Esophagus (tissue), 2 donors: ENCODE data around the gene CACNA2D1. TPM values are rescaled to one million over a fixed set of nuclear protein-coding genes. Genes with fewer than 3 reads are reported as not detected.

Experiments
- H3K27ac ChIP-seq, 2 donors: one replicate each; pipeline ENCODE4 v1.5.1; 2013; ENCODE audit warnings: low read depth in 2 of 2, mild to moderate bottlenecking in 2 of 2, inconsistent platforms in 1 of 2, low read length in 1 of 2, moderate library complexity in 1 of 2
- H3K27me3 ChIP-seq, 2 donors: one replicate each; pipeline ENCODE4 v1.6.1; 2013; ENCODE audit warnings: low read length in 2 of 2, control low read depth in 1 of 2, mild to moderate bottlenecking in 1 of 2; ENCODE audit not compliant: insufficient read depth in 2 of 2, control insufficient read depth in 1 of 2
- H3K36me3 ChIP-seq, 2 donors: one replicate each; pipeline ENCODE4 v1.6.1; 2013; ENCODE audit warnings: low read length in 1 of 2; ENCODE audit not compliant: control insufficient read depth in 2 of 2, insufficient read depth in 2 of 2
- H3K4me1 ChIP-seq, 2 donors: one replicate each; pipeline ENCODE4 v1.6.1; 2013; ENCODE audit warnings: low read length in 1 of 2; ENCODE audit not compliant: control insufficient read depth in 2 of 2, insufficient read depth in 2 of 2
- H3K4me3 ChIP-seq, 2 donors: one replicate each; pipeline ENCODE4 v1.5.1; 2013; ENCODE audit warnings: low read length in 2 of 2, mild to moderate bottlenecking in 2 of 2, low read depth in 1 of 2, moderate library complexity in 1 of 2
- H3K9me3 ChIP-seq, 2 donors: one replicate each; pipeline ENCODE4 v1.6.1; 2013; ENCODE audit warnings: mild to moderate bottlenecking in 2 of 2, low read depth in 1 of 2, low read length in 1 of 2, moderate library complexity in 1 of 2; ENCODE audit not compliant: control insufficient read depth in 2 of 2, insufficient read depth in 1 of 2
- WGBS, 2 donors: extraction: QIAGEN DNeasy Blood & Tissue Kit; methylation state at CpG; one replicate each; pipeline ENCODE4 v1.1.7; 2013; 5-methylcytosine and 5-hydroxymethylcytosine counted together
- polyA plus RNA-seq, 2 donors: library from polyadenylated mRNA; stranded (reverse); fragments of 200-250 nt; gene quantifications; one replicate each; pipeline ENCODE4 v1.2.3, GENCODE V29; 2013
- donor health status: healthy with polysubstance abuse.
- donor health status: Bipolar disorder and iron deficiency.

Gene CACNA2D1
- polyA plus RNA-seq, 2 donors: 0.90 to 1.3 TPM

GRCh38 chr7:81957517-81957916 is 486.1 kb downstream of the CACNA2D1 start:
- H3K27me3 ChIP-seq: no peaks in the 10 kb centered on the region
- no peaks in the 10 kb centered on the region for H3K36me3 ChIP-seq
- 78 to 79% methylated on average over 4 of the region's 4 CpGs for WGBS, 2 donors
- no peaks in the 10 kb centered on the region for H3K4me1 ChIP-seq
- no peak overlapping the region for H3K4me3 ChIP-seq
- no peaks in the 10 kb centered on the region for H3K9me3 ChIP-seq
- no peak overlapping the region for H3K27ac ChIP-seq

GRCh38 chr7:81956520-81956919 is 487.1 kb downstream of the CACNA2D1 start:
- Histone ChIP-seq H3K27ac (no peak overlapping the region), H3K36me3 (no peaks in the 10 kb centered on the region), H3K27me3 (no peaks in the 10 kb centered on the region), H3K4me1 (no peaks in the 10 kb centered on the region), H3K4me3 (no peak overlapping the region), H3K9me3 (no peaks in the 10 kb centered on the region)
- WGBS, 2 donors: 56 to 69% methylated on average over 4 of the region's 4 CpGs

GRCh38 chr7:81949306-81949705 is 494.3 kb downstream of the CACNA2D1 start:
- H3K27me3 ChIP-seq: no peaks in the 10 kb centered on the region
- H3K9me3 ChIP-seq: no peaks in the 10 kb centered on the region
- H3K36me3 ChIP-seq: no peaks in the 10 kb centered on the region
- no peaks in the 10 kb centered on the region for H3K4me1 ChIP-seq
- H3K27ac ChIP-seq: no peak overlapping the region
- no peak overlapping the region for H3K4me3 ChIP-seq

- H3K9me3 ChIP-seq: no peaks in the 10 kb centered on the region
- no peaks in the 10 kb centered on the region for H3K4me1 ChIP-seq
- H3K27ac ChIP-seq: no peak overlapping the region
- H3K36me3 ChIP-seq: no peaks in the 10 kb centered on the region
- 50 to 53% methylated on average over 2 of the region's 2 CpGs for WGBS, 2 donors
- no peak overlapping the region for H3K4me3 ChIP-seq
- no peaks in the 10 kb centered on the region for H3K27me3 ChIP-seq
These were observed 499.5 kb downstream of the CACNA2D1 start for GRCh38 chr7:81944058-81944457.

- Histone ChIP-seq H3K4me1 (no peaks in the 10 kb centered on the region), H3K9me3 (no peaks in the 10 kb centered on the region), H3K27ac (no peak overlapping the region), H3K36me3 (no peaks in the 10 kb centered on the region), H3K4me3 (no peak overlapping the region), H3K27me3 (no peaks in the 10 kb centered on the region)
These were observed 506.5 kb downstream of the CACNA2D1 start for GRCh38 chr7:81937091-81937490.

GRCh38 chr7:81934596-81935301 is 508.8 kb downstream of the CACNA2D1 start:
- WGBS, 2 donors: 79 to 85% methylated on average over 6 of the region's 6 CpGs
- Histone ChIP-seq H3K36me3 (no peaks in the 10 kb centered on the region), H3K27ac (no peak overlapping the region)

GRCh38 chr7:81932936-81933335 is 510.6 kb downstream of the CACNA2D1 start:
- Histone ChIP-seq H3K9me3 (no peaks in the 10 kb centered on the region), H3K4me3 (no peak overlapping the region), H3K4me1 (no peaks in the 10 kb centered on the region), H3K27ac (no peak overlapping the region), H3K27me3 (no peaks in the 10 kb centered on the region), H3K36me3 (no peaks in the 10 kb centered on the region)
- 73 to 92% methylated on average over 2 of the region's 2 CpGs for WGBS, 2 donors

More at GRCh38 chr7:81934596-81935301, 508.8 kb downstream of the CACNA2D1 start:
- no peaks in the 10 kb centered on the region for H3K27me3 ChIP-seq
- no peak overlapping the region for H3K4me3 ChIP-seq
- no peaks in the 10 kb centered on the region for H3K9me3 ChIP-seq
- no peaks in the 10 kb centered on the region for H3K4me1 ChIP-seq

- H3K27ac ChIP-seq: no peak overlapping the region
These were observed 514.2 kb downstream of the CACNA2D1 start for GRCh38 chr7:81929386-81929785.

GRCh38 chr7:81926154-81926553 is 517.4 kb downstream of the CACNA2D1 start:
- no peaks in the 10 kb centered on the region for H3K27me3 ChIP-seq
- no peaks in the 10 kb centered on the region for H3K36me3 ChIP-seq
- no peak overlapping the region for H3K4me3 ChIP-seq
- H3K27ac ChIP-seq: no peak overlapping the region
- 39% methylated on average over 2 of the region's 2 CpGs for WGBS, 2 donors
- H3K4me1 ChIP-seq: no peaks in the 10 kb centered on the region
- no peaks in the 10 kb centered on the region for H3K9me3 ChIP-seq

More at GRCh38 chr7:81929386-81929785, 514.2 kb downstream of the CACNA2D1 start:
- H3K36me3 ChIP-seq: no peaks in the 10 kb centered on the region
- H3K4me3 ChIP-seq: no peak overlapping the region
- no peaks in the 10 kb centered on the region for H3K4me1 ChIP-seq
- H3K9me3 ChIP-seq: no peaks in the 10 kb centered on the region
- H3K27me3 ChIP-seq: no peaks in the 10 kb centered on the region

GRCh38 chr7:81925530-81925929 is 518.0 kb downstream of the CACNA2D1 start:
- Histone ChIP-seq H3K4me3 (no peak overlapping the region), H3K27me3 (no peaks in the 10 kb centered on the region), H3K9me3 (peaks cover 0 to 2% of the 10 kb centered on the region in 2 donors), H3K4me1 (no peaks in the 10 kb centered on the region), H3K36me3 (no peaks in the 10 kb centered on the region), H3K27ac (no peak overlapping the region)
- WGBS, 2 donors: 78 to 83% methylated on average over 3 of the region's 3 CpGs
